MM.1S (cell line): Measurements from ENCODE around the gene SNRNP27.

ENCODE experiments used
- DNase-seq: peaks from one replicate; pipeline ENCODE4 v3.0.0-alpha.2; 2015
- H2AFZ ChIP-seq: fragments of 300-600 bp; sonication (generic); 2 replicates; pipeline ENCODE4 v1.6.0; 2016; ENCODE audit warnings: antibody characterized with exemption, low read length
- H3F3A ChIP-seq: fragments of 300-600 bp; sonication (generic); 2 replicates; pipeline ENCODE4 v1.6.1; 2016; ENCODE audit warnings: mild to moderate bottlenecking, antibody characterized with exemption, low read length, moderate library complexity, mixed read lengths; ENCODE audit not compliant: insufficient read depth
- H3K27ac ChIP-seq: fragments of 300-600 bp; sonication (generic); 2 replicates; pipeline ENCODE4 v1.5.1; 2016; ENCODE audit warnings: mild to moderate bottlenecking, low read length
- H3K27me3 ChIP-seq: fragments of 300-600 bp; sonication (generic); replicated peaks from 2 replicates; pipeline ENCODE4 v1.6.0; 2016; ENCODE audit warnings: low read length; ENCODE audit not compliant: insufficient read depth
- H3K36me3 ChIP-seq: fragments of 300-600 bp; sonication (generic); replicated peaks from 2 replicates; pipeline ENCODE4 v1.6.1; 2016; ENCODE audit warnings: mild to moderate bottlenecking, low read length, mixed read lengths; ENCODE audit not compliant: insufficient read depth
- H3K4me1 ChIP-seq: fragments of 300-600 bp; sonication (generic); 2 replicates; pipeline ENCODE4 v1.6.1; 2016; ENCODE audit warnings: low read length, mixed read lengths
- H3K4me2 ChIP-seq: fragments of 300-600 bp; sonication (generic); 2 replicates; pipeline ENCODE4 v1.6.0; 2016; ENCODE audit warnings: low read depth, low read length
- H3K4me3 ChIP-seq: fragments of 300-600 bp; sonication (generic); 2 replicates; pipeline ENCODE4 v1.5.1; 2016; ENCODE audit warnings: low read length, mixed read lengths
- H3K79me2 ChIP-seq: fragments of 300-600 bp; sonication (generic); 2 replicates; pipeline ENCODE4 v1.6.1; 2016; ENCODE audit warnings: mixed run types, low read length, mixed read lengths
- H3K9ac ChIP-seq: fragments of 300-600 bp; sonication (generic); 2 replicates; pipeline ENCODE4 v1.6.1; 2016; ENCODE audit warnings: low read length, mixed read lengths
- H3K9me2 ChIP-seq: fragments of 300-600 bp; sonication (generic); replicated peaks from 2 replicates; pipeline ENCODE4 v1.6.1; 2016; ENCODE audit warnings: mild to moderate bottlenecking, low read length, mixed read lengths; ENCODE audit not compliant: insufficient read depth
- H3K9me3 ChIP-seq: fragments of 300-600 bp; sonication (generic); replicated peaks from 2 replicates; pipeline ENCODE4 v1.6.1; 2016; ENCODE audit warnings: mild to moderate bottlenecking, low read length, mixed read lengths; ENCODE audit not compliant: insufficient read depth
- H4K20me1 ChIP-seq: fragments of 300-600 bp; sonication (generic); 2 replicates; pipeline ENCODE4 v1.6.1; 2016; ENCODE audit warnings: mild to moderate bottlenecking, low read length, moderate library complexity, mixed read lengths; ENCODE audit not compliant: insufficient read depth
- EZH2 ChIP-seq: fragments of 300-600 bp; sonication (generic); optimal IDR thresholded peaks from 2 replicates; pipeline ENCODE3; 2017; ENCODE audit warnings: low read depth, mild to moderate bottlenecking, antibody characterized with exemption, low read length, mixed read lengths
- EZH2phosphoT487 ChIP-seq: fragments of 300-600 bp; sonication (generic); IDR thresholded peaks from 2 replicates; pipeline ENCODE4 v1.6.1; 2018; ENCODE audit warnings: antibody characterized with exemption, low read length
- TF ChIP-seq, protein P1 (sequence below): fragments of 300-600 bp; sonication (generic); IDR thresholded peaks from 2 replicates; pipeline ENCODE4 v1.5.1; 2016; ENCODE audit warnings: antibody characterized with exemption, low read length, mixed read lengths

The SNRNP27 gene

DNA sequence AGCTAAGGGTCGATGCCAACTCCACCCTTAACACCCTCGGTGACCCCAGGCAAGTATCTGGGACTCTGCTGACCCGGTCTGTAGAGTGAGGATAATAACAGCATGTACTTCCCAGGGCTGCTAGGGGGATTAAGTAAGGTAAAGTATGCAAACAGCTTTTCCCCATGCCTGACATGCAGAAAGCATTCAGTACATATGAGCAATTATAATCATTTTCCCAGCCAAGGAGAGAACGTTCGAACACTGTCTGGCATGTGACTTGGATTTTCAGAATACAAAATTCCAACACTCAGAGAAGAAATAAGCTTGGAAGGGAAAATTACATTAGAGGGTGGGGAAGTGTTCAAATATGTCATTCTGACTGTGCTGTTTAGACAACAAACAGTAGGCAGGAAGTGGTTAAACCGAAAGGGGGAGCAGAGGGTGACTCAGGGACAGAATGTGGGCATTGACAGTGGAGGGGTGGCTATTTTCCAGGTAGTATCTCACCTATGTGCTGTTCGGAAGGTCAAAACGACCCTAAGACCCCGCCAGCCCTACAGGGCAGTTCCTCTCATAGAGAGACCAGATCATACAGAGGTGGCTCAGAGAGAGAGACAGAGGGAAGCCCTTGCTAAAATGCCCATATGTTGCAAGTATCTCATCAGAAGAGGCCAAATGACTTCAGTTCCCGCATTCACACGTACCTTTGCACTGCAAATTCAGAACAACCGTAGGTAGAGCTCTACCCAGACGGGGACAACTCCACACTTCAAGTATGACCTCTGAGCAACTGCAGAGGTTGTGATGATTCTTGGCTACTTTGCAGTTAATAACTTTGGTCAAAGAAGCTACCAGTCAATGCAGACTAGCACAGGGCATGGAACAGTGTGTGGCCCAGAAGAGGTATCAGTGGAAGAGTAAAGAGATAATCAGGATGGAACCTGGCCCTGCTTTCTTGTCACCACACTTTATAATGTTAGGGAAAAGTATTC is 52.9 kb downstream of the SNRNP27 start:
- Histone ChIP-seq H3K27me3 (no peaks in the 10 kb centered on the region), H2AFZ (peak overlapping the region; percentile 53), H3K36me3 (no peaks in the 10 kb centered on the region), H4K20me1 (no peaks in the 10 kb centered on the region), H3K4me2 (peak overlapping the region; percentile 51), H3K27ac (peak overlapping the region; percentile 37; the same call in 1 of the 2 replicates), H3K4me3 (no peak overlapping the region), H3F3A (no peaks in the 10 kb centered on the region), H3K9me3 (no peaks in the 10 kb centered on the region), H3K9me2 (no peaks in the 10 kb centered on the region), H3K4me1 (peaks cover 17% of the 10 kb centered on the region), H3K9ac (peak overlapping the region; percentile 19; the same call in 1 of the 2 replicates), H3K79me2 (no peaks in the 10 kb centered on the region)
- TF ChIP-seq EZH2: no peak
- TF ChIP-seq EZH2phosphoT487: no peak
- TF ChIP-seq, protein P1, sequence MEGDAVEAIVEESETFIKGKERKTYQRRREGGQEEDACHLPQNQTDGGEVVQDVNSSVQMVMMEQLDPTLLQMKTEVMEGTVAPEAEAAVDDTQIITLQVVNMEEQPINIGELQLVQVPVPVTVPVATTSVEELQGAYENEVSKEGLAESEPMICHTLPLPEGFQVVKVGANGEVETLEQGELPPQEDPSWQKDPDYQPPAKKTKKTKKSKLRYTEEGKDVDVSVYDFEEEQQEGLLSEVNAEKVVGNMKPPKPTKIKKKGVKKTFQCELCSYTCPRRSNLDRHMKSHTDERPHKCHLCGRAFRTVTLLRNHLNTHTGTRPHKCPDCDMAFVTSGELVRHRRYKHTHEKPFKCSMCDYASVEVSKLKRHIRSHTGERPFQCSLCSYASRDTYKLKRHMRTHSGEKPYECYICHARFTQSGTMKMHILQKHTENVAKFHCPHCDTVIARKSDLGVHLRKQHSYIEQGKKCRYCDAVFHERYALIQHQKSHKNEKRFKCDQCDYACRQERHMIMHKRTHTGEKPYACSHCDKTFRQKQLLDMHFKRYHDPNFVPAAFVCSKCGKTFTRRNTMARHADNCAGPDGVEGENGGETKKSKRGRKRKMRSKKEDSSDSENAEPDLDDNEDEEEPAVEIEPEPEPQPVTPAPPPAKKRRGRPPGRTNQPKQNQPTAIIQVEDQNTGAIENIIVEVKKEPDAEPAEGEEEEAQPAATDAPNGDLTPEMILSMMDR: no peak
- DNase-seq: peak; percentile 57

DNA sequence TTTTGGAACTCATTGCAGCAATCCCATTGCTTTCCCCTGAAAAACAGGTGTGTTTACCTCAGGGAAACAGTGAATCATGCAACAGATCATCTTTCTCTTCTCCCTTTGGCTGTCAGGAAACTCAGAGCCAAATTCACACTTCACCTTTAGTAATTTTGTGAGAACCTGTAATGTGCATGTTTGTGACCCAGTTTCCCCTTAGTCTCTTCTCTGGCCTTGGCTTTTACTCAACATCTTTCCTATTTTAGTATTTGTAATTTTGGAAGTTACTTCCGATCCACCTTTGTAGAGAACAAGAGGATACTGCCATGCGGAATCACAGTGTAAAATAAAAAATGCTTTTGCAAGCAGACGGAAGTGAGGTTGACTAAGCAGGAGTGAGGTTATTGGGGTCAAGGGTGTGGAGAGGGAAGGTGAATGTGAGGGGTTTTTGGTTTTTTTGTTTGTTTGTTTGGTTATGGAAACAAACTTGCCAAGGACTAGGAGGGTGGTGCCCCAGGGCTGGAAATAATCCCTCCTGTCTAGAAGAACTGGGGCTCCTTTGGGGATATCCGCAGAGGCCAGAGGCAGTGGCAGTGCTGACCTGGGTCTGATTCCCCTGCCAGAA is 53.7 kb downstream of the SNRNP27 start:
- Histone ChIP-seq H2AFZ (peak overlapping the region; percentile 53), H3K4me1 (peaks cover 17% of the 10 kb centered on the region), H4K20me1 (no peaks in the 10 kb centered on the region), H3F3A (no peaks in the 10 kb centered on the region), H3K79me2 (no peaks in the 10 kb centered on the region), H3K9me2 (no peaks in the 10 kb centered on the region), H3K9me3 (no peaks in the 10 kb centered on the region), H3K36me3 (no peaks in the 10 kb centered on the region), H3K27ac (no peak overlapping the region; the same call in 1 of the 2 replicates), H3K4me3 (no peak overlapping the region), H3K27me3 (no peaks in the 10 kb centered on the region), H3K9ac (no peak overlapping the region), H3K4me2 (no peak overlapping the region)
- DNase-seq: no peak
- TF ChIP-seq EZH2 (no peak), EZH2phosphoT487 (no peak)
- TF ChIP-seq, protein P1: no peak

DNA sequence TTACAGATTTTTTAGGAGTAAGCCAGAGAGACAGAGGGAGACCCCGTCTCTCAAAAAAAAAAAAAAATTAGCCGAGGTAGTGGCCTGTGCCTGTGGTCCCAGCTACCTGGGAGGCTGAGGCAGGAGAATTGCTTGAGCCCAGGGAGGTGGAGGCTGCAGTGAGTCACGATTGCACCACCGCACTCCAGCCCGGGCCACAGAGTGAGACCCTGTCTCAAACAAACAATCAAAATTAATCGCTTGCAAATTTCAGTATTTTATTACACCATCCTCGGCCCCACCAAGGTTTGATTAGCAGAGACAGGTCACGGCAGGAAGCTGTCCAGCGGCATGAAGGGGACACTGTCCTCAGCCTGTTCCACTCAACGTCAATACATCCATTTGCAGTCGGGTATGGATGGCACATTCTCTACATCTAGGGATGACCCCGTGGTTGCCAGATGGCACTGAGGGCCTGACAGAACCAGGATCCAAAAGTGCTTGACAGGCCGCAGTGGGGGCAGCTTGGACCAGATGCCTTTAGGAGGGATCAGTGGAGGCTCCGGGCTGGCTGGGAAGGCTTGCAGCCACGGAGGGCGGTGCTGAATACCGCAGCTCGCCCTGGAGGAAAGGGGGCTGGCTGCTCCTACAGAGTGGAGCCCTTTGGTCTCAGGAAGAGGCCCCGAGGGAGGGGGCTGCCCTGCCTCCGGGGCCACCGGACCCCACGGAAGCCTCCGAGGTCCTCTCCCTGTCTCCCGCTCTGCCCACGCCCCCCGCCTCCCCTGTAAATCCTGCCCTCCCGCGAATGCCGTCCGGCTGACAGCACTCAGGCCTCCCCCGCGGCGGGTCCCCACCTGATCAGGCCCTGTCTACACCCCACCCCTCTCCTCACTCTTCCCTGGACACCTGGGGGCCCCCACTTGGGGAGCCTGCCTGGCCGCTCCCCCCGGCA is 54.5 kb downstream of the SNRNP27 start:
- TF ChIP-seq EZH2 (no peak), EZH2phosphoT487 (no peak)
- TF ChIP-seq, protein P1: no peak
- H3K4me3 ChIP-seq: no peak overlapping the region
- H3K9ac ChIP-seq: no peak overlapping the region
- H3K4me2 ChIP-seq: no peak overlapping the region
- H3K9me2 ChIP-seq: no peaks in the 10 kb centered on the region
- H3K79me2 ChIP-seq: no peaks in the 10 kb centered on the region
- no peaks in the 10 kb centered on the region for H3K36me3 ChIP-seq
- H2AFZ ChIP-seq: no peak overlapping the region
- H3K27me3 ChIP-seq: no peaks in the 10 kb centered on the region
- no peak for DNase-seq
- no peaks in the 10 kb centered on the region for H3K9me3 ChIP-seq
- no peaks in the 10 kb centered on the region for H3F3A ChIP-seq
- no peak overlapping the region for H3K27ac ChIP-seq
- peaks cover 17% of the 10 kb centered on the region for H3K4me1 ChIP-seq
- H4K20me1 ChIP-seq: no peaks in the 10 kb centered on the region
